Epithelial cell of prostate (primary cell): ENCODE data around the gene SH3BP2.
"Not testable (repeated sequence)": the region's sequence is repeated elsewhere in the genome, so short reads cannot be mapped to it uniquely, and the experiment has no call there.

Experiments used
- DNase-seq: peaks from one replicate; pipeline ENCODE4 v3.0.0-alpha.2; 2011; ENCODE audit warnings: low read depth, low spot score
- H3K27ac ChIP-seq: fragments of 450-650 bp; 2 replicates; pipeline ENCODE4 v1.5.1; 2017; ENCODE audit warnings: mild to moderate bottlenecking

The SH3BP2 gene

DNA sequence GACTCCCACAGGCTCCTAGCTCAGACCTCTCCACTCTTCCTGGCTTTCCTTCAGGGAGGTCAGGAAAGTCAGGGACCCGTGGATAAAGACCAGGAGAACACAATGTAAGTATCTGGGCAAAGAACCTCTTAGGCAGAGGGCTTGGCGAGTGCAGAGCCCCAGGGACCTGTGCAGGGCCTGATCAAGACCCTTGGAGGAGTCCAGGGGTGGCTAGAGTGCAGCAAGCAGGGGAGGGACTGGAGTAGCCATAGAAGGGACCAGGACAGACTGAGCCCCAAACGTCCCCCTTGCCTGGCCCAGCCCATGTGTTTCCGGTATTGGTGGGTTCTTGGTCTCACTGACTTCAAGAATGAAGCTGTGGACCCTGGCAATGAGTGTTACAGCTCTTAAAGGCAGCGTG, 30.8 kb upstream of the SH3BP2 start:
- DNase-seq, result no peak
- H3K27ac ChIP-seq, result no peak overlapping the region

GRCh38 chr4:2762486-2763370, 30.2 kb upstream of the SH3BP2 start:
- not testable (repeated sequence) for H3K27ac ChIP-seq, DNase-seq

- no peak for DNase-seq
- H3K27ac ChIP-seq, result no peak overlapping the region
These were observed 29.3 kb upstream of the SH3BP2 start for GRCh38 chr4:2763511-2763967.

- H3K27ac ChIP-seq, result no peak overlapping the region
- no peak for DNase-seq
These were observed 26.9 kb upstream of the SH3BP2 start for GRCh38 chr4:2765832-2766526.

DNA sequence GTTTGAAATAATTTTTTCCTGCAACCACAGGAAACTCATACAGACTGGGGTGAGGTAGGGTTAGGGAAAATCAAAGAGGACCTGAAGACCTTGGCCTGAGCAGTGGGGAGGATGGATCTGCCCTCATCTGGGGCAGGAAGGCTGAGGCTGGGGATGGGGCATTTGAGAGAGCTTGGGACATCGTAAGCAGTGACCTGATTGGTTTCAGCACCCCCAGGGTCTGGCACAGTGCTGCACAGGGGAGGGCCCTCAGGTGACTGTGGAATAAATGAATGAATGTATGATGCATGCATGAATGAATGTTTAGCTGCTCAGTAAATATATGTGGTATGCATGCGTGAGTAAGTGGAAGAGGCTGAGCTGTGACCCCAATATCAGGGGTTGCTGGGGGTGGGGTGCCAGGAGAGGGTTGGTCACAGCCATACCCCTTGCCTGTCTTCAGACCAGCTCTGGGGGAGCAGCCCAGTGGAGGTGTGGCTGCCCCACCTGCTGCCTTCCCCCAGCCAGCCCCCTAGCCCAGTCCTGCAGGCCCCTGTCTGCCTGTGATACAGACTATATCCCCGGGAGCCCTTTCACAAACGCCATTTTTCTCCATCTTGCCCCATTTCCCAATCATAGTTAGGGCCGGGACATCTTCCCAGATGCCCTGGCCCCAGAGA, 25.7 kb upstream of the SH3BP2 start:
- no peak overlapping the region for H3K27ac ChIP-seq
- DNase-seq, result no peak

- no peak overlapping the region for H3K27ac ChIP-seq
- DNase-seq, result no peak
These were observed 25.2 kb upstream of the SH3BP2 start for GRCh38 chr4:2767705-2768074.

DNA sequence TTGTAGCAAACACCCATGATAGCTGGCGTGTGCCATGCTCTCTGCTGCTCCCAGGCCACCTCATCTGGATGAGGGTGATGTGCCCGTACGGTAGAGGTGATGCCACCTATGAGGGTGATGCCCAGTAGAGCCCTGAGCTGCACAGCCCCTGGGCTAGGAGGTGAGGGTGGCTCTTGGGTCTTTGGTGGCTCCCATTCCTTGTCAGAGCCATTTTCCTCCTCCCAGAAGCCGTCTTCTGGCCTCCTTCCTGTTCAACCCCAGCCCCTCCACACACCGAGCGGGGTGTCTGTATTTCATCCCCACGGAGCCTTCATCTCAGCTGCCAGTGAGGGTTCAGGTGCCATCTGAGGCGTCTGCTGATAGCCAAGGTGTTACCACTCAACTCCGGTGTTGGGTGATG, 24.8 kb upstream of the SH3BP2 start:
- DNase-seq, result no peak
- no peak overlapping the region for H3K27ac ChIP-seq

DNA sequence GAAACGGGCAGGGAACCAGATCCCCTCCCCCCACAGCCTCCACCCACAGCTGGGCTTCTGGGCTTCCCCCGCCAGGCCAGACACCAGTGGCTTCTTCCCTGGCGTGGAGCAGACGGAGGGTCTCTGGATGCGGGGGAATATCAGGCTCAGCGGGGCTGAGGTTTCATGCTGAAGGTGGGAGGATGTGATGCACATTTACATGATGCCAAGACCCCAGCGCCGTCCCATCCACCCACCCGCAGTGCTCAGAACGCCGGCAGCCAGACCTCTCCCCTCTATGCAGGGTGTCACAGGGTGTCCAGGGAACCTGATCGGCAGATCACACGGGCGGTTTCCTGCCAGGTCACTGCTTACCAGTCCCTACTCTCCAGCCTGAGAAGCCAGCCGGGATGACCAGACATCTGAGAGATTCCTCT, 24.0 kb upstream of the SH3BP2 start:
- DNase-seq, result no peak
- H3K27ac ChIP-seq, result no peak overlapping the region

DNA sequence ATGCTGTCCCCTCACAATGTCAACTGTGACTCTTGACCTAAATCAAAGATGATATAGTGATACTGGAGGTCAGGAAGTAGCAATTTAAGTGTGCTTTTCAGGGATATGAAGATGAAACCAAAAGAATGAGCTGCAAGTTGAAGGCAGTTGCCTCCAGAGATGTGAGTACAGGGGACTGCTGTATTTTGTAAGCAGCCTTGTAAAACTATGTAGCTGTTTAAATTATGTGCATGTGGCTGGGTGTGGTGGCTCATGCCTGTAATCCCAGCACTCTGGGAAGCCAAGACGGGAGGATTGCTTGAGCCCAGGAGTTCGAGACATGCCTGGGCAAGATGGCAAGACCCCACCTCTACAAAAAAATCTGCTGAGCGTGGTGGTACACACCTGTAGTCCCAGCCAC, 21.6 kb upstream of the SH3BP2 start:
- DNase-seq, result no peak
- no peak overlapping the region for H3K27ac ChIP-seq

DNA sequence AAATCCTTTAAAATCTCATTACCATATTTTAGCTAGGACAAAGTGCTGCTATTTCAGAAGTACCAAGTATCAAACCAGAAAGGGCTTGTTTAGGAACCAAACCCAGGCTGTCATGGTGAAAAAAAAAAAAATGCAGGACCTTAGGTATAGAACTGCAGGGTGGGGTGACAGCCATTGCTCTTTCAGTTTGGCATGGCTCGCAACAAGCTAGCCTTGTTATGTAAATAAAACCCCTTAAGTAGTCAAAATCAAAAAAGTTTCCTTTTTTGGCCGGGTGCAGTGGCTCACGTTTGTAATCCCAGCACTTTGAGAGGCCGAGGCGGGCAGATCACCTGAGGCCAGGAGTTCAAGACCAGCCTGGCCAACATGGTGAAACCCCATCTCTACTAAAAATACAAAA, 12.2 kb upstream of the SH3BP2 start:
- not testable (repeated sequence) for H3K27ac ChIP-seq, DNase-seq

DNA sequence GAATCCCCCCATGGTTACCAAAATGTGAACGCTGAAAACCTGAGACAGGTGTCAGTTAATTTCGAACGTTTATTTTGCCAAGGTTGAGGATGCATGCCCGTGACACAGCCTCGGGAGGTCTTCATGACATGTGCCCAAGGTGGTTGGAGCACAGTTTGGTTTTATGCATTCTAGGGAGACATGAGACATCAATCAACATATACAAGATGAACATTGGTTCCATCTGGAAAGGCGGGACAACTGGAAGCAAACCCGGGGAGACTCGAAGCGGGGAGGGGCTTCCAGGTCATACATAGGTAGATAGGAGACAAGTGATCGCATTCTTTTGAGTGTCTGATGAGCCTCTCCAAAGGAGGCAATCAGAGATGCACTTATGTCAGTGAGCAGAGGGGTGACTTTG, 11.0 kb upstream of the SH3BP2 start:
- no peak overlapping the region for H3K27ac ChIP-seq
- no peak for DNase-seq

- DNase-seq, result no peak
- no peak overlapping the region for H3K27ac ChIP-seq
These were observed 9.1 kb upstream of the SH3BP2 start for GRCh38 chr4:2783790-2784189.

DNA sequence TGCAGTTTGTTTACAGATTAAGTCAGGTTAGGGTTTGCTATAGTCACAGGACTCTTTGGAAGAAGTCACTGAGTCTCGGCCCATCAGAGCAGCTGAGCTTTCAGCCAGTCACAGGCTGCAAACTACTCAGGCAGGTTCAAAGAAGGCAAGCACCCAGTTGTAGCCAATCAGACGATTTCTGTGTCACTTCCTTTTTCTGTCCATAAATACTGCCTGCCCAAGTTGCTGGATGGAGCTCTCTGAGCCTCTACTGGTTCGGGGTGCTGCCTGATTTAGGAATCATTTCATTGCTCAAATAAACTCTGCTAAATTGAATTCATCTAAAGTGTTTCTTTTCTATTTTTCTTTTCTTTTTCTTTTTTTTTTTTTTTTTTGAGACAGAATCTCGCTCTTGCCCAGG, 7.3 kb upstream of the SH3BP2 start:
- no peak for DNase-seq
- no peak overlapping the region for H3K27ac ChIP-seq

- H3K27ac ChIP-seq, result no peak overlapping the region
- no peak for DNase-seq
These were observed 6.7 kb upstream of the SH3BP2 start for GRCh38 chr4:2786152-2786671.

DNA sequence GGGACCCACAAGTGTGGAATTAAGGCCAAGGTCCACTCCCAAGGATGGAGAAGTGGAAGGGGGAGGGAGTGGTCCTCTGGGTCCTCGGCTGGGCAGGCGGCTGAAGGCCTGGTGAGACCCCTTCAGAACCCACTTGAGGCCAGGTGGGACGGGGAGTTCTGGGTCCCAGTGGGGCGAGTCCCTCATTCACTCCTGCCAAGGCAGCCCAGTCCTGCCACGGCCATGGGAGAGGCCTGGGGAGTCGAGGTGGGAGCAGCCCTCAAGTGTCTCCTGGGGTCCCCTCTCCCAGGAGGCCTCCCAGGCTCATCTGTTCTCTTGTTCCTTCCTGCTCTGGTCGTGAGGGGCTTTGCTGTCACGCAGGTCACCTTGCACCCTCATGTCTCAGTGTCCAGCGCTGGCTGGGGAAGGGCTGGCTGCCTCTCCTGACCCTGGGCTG, 6.1 kb upstream of the SH3BP2 start:
- no peak for DNase-seq
- no peak overlapping the region for H3K27ac ChIP-seq

DNA sequence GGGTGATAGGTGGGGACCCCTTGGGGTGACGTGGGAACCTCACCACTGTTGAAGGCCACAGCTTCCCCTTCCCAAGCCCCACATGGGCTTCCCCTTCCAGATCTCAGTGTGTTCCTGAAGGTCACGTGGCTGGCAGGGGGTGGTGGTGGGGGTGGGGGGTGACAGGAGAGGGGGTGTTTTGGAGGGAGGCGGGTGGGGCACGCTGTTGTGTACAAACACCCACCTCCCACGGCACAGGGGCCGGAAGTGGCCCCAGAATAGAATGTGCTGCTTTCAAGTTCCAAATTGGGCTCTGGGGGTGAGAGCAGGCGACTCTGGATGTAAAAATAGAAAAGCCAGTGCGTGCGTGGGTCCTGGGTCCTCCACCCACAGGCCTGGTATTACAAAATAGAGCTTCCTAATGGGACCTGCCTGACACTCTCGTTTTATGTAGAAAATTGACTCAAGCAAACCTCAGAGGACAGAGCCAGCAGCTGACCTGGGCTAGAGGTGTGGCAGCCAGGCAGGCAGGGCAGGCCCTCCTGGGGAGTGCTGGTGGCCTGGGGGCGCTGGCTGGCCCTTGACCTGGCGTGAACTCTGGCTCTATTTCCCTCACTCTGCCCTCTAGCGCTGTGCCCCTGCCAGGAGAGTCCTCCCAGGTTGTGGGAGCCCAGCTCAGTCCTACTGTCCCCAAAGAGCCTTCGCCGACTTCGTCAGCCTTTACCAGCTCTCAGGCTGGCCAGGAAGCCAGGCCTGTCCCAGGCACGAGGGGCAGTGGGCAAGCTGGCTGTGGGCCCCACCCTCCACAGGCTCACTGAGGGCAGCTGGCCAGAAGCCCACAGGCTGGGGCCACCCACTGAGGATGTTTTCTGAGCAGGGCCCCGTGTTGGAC, 5.4 kb upstream of the SH3BP2 start:
- no peak overlapping the region for H3K27ac ChIP-seq
- no peak for DNase-seq

DNA sequence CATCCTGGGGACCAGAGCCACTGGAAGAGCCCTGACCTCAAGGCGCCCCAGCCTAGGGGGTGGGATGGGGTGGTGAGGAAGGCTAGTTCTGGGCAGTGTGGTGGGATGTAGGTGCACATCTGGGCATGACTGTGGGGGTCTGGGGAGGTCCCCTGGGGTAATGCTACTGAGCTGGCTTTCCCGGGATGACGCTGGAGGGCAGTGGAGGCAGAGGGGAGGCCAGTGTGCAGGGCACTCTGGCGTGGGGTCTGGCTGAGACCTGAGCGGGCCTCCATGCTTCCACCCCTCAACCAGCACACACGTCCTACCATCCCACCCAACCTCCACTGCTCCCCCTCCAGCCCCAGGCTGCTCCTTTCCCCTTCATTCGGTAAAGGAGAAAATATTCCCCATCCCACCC, 4.8 kb upstream of the SH3BP2 start:
- H3K27ac ChIP-seq, result no peak overlapping the region
- no peak for DNase-seq

GRCh38 chr4:2788532-2789103, 4.3 kb upstream of the SH3BP2 start:
- DNase-seq, result no peak
- no peak overlapping the region for H3K27ac ChIP-seq

GRCh38 chr4:2789351-2789750, 3.5 kb upstream of the SH3BP2 start:
- no peak for DNase-seq
- H3K27ac ChIP-seq, result no peak overlapping the region
